ENCODE measurements around the gene PFDN1. TPM values are rescaled to one million over a fixed set of nuclear protein-coding genes. Genes with fewer than 3 reads are reported as not detected.
A peak's percentile ranks its signal among the peaks of the same experiment; 100 is the strongest.

PFDN1 gene
- total and polyA plus RNA-seq, 9 of the 15 experiments (the other 6 are each of a cell fraction or from before 2014, with no cell fraction given) = 45.5 to 215 (median 78.0) TPM

DNA sequence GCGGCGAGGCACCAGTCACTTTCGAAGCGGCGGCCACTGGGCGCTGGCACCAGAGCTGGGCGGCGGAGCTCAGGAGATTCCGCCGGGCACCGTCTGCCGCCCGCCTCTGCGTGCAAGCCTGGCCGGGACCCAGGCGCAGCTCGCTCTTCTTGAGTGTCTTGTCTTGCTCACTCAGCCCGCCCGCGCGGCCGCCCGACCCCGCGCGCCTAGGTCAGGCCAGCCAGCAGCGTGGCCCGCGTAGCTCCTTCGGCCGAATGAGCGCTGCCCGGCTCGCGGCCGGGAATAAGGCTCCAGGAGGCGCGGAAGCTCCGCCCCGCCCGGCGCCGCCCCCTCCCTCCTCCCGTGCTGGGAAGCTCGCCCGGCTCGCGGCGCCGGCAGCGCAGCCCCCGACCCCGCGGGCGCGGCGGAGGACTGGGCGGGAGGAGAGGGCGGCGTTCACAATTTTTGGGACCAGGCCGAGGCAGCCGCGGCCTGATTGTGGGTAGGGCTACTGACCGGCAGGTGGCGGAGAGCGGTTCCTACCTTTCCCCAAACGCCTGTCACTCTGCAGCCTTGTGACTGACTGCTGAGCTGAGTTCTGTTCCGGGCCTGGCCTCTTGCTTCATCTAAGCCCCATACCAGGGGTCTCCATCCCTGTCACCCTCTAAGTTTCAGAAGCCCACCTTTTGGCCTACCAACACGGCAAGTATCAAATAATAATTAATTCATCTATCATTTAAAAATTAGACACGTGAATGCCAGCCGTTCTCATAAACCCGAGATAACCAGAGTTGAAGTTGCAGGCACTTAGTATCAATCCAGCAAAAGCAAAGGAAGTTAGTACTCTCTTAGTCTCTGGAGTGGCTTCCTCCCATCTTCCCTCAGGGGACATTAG, 43.7 kb upstream of the PFDN1 start, which contains the start of gene HBEGF (continued):
- TF ChIP-seq PHF20 (IDR thresholded peaks at IDR 0.05; ENCODE audit: partially characterized antibody) (peak; percentile 6), SNIP1 (IDR thresholded peaks at IDR 0.05; ENCODE audit: low read depth) (no peak), ZSCAN32 (CRISPR knock-in tag; IDR thresholded peaks at IDR 0.05) (no peak), XRCC5 (IDR thresholded peaks at IDR 0.05; ENCODE audit: low read depth, low read length) (peak; percentile 85), YY1 (IDR thresholded peaks at IDR 0.05; ENCODE audit: borderline replicate concordance in 1 of 3, control insufficient read depth in 1 of 3, extremely low read depth in 1 of 3, insufficient read depth in 3 of 3, insufficient read length in 1 of 3, insufficient replicate concordance in 2 of 3, low read depth in 1 of 3, low read length in 2 of 3) (no peak), TCF3 (CRISPR knock-in tag; IDR thresholded peaks at IDR 0.05) (no peak), KAT2B (IDR thresholded peaks at IDR 0.05; ENCODE audit: low read depth, low read length) (no peak), PTTG1 (tag; IDR thresholded peaks at IDR 0.05; ENCODE audit: low read depth) (no peak), SUPT5H (IDR thresholded peaks at IDR 0.05) (peak; percentile 30; the same call in 1 of the 2 replicates), ZNF140 (CRISPR knock-in tag; IDR thresholded peaks at IDR 0.05) (no peak), XRCC4 (IDR thresholded peaks at IDR 0.05; ENCODE audit: extremely low read depth, insufficient read depth, insufficient read length) (no peak), TSC22D4 (tag; IDR thresholded peaks at IDR 0.05) (no peak), SMAD2 (IDR thresholded peaks at IDR 0.05; ENCODE audit: low read depth, low read length) (no peak), TAL1 (IDR thresholded peaks at IDR 0.05) (no peak), ZNF584 (CRISPR knock-in tag; IDR thresholded peaks at IDR 0.05; ENCODE audit: low read depth) (no peak), XRCC3 (IDR thresholded peaks at IDR 0.05) (no peak), CBX2 (IDR thresholded peaks at IDR 0.05; ENCODE audit: insufficient read depth, low read length, poor library complexity, severe bottlenecking) (no peak), SRSF1 (IDR thresholded peaks at IDR 0.05; ENCODE audit: low read depth, low read length) (no peak), ZKSCAN8 (CRISPR knock-in tag; IDR thresholded peaks at IDR 0.05) (no peak), FOS (IDR thresholded peaks at IDR 0.05; ENCODE audit: extremely low read depth, insufficient read length) (no peak)
- TF ChIP-seq, protein P1, sequence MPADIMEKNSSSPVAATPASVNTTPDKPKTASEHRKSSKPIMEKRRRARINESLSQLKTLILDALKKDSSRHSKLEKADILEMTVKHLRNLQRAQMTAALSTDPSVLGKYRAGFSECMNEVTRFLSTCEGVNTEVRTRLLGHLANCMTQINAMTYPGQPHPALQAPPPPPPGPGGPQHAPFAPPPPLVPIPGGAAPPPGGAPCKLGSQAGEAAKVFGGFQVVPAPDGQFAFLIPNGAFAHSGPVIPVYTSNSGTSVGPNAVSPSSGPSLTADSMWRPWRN (IDR thresholded peaks at IDR 0.05; ENCODE audit: low read depth) = no peak
- TF ChIP-seq, protein P2, sequence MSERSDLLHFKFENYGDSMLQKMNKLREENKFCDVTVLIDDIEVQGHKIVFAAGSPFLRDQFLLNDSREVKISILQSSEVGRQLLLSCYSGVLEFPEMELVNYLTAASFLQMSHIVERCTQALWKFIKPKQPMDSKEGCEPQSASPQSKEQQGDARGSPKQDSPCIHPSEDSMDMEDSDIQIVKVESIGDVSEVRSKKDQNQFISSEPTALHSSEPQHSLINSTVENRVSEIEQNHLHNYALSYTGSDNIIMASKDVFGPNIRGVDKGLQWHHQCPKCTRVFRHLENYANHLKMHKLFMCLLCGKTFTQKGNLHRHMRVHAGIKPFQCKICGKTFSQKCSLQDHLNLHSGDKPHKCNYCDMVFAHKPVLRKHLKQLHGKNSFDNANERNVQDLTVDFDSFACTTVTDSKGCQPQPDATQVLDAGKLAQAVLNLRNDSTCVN (CRISPR knock-in tag; IDR thresholded peaks at IDR 0.05) = no peak
- TF ChIP-seq, protein P3, sequence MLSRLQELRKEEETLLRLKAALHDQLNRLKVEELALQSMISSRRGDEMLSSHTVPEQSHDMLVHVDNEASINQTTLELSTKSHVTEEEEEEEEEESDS (CRISPR knock-in tag; IDR thresholded peaks at IDR 0.05) = no peak

All from K562 (cell line).